Loucy (cell line): ENCODE measurements around the gene TNFAIP8.

Source experiments
- CTCF ChIP-seq: fragments of 200-600 bp; sonication (generic); conservative IDR thresholded peaks from 2 replicates; pipeline ENCODE4 v1.5.1; 2014; ENCODE audit warnings: mild to moderate bottlenecking, antibody characterized with exemption, low read length
- EZH2phosphoT487 ChIP-seq: fragments of 200-600 bp; IDR thresholded peaks from 2 replicates; pipeline ENCODE4 v1.6.1; 2018; ENCODE audit warnings: antibody characterized with exemption, mild to moderate bottlenecking, moderate library complexity, borderline replicate concordance

GRCh38 chr5:119338326-119338946, 17.4 kb upstream of the TNFAIP8 start:
- no peak for TF ChIP-seq CTCF
- no peak for TF ChIP-seq EZH2phosphoT487
